A549 (cell line): Measurements from ENCODE around the gene ANKRD9. TPM values are rescaled to one million over a fixed set of nuclear protein-coding genes. Genes with fewer than 3 reads are reported as not detected.

Experiments used
- ATAC-seq, 2 experiments: fragments of 200-7000 bp in 1 of 2; fragments of >200 bp in 1 of 2; cut with Nextera tagmentation in 1 of 2; cut with Tn5 transposase in 1 of 2; 3 replicates each; pipeline versions ENCODE4 v1.8.0 to v1.9.1; 2018 to 2020; ENCODE audit warnings: mild to moderate bottlenecking in 1 of 2, moderate library complexity in 1 of 2
- CTCF ChIA-PET: fragments of 300-600 bp; sonication (Branson Sonifier 250); formaldehyde crosslinking; extraction: SDS; loops from one replicate; lab custom pipeline; 2021; ENCODE audit warnings: antibody characterized with exemption, inconsistent platforms; lab: Yijun Ruan, JAX
- POLR2A ChIA-PET: fragments of 350-600 bp; formaldehyde crosslinking; extraction: SDS; loops from one replicate; lab custom pipeline; 2021; ENCODE audit warnings: antibody characterized with exemption, inconsistent platforms; lab: Yijun Ruan, JAX
- DNase-seq, 2 experiments: peaks; one replicate each; pipeline versions ENCODE4 v3.0.0 to v3.0.0-alpha.2; 2011 to 2016; ENCODE audit warnings: low read depth in 1 of 2, low spot score in 1 of 2
- FAIRE-seq: peaks from 2 replicates; lab custom pipeline; 2011; peaks lifted over from hg19 to GRCh38; lab: Jason Lieb, UNC
- H3K27ac ChIP-seq, 2 experiments: fragments of >200 bp; sonication (Bioruptor Twin); formaldehyde crosslinking; 3 replicates each; pipeline ENCODE4 v1.5.1; 2016 to 2017
- H3K4me1 ChIP-seq: fragments of >200 bp; sonication (Bioruptor Twin); formaldehyde crosslinking; 3 replicates; pipeline ENCODE4 v1.6.1; 2016
- H3K4me2 ChIP-seq: fragments of >200 bp; sonication (Bioruptor Twin); formaldehyde crosslinking; 3 replicates; pipeline ENCODE4 v1.6.1; 2016
- H3K4me3 ChIP-seq: fragments of >200 bp; sonication (Bioruptor Twin); formaldehyde crosslinking; 3 replicates; pipeline ENCODE4 v1.5.1; 2016
- H3K9me3 ChIP-seq: fragments of >200 bp; sonication (Bioruptor Twin); formaldehyde crosslinking; 3 replicates; pipeline ENCODE4 v1.6.1; 2016
- BCL3 ChIP-seq: fragments of >200 bp; sonication (Bioruptor Twin); formaldehyde crosslinking; IDR thresholded peaks from 3 replicates; pipeline ENCODE4 v1.6.1; 2016
- CBX8 ChIP-seq: fragments of 200-600 bp; sonication (generic); IDR thresholded peaks from 2 replicates; pipeline ENCODE4 v1.6.1; 2016
- E2F6 ChIP-seq: IDR thresholded peaks from 2 replicates; pipeline ENCODE4 v1.6.1; 2012; ENCODE audit warnings: low read depth, borderline replicate concordance
- ESRRA ChIP-seq: fragments of 150-350 bp; IDR thresholded peaks from 2 replicates; pipeline ENCODE4 v1.6.1; 2014; ENCODE audit warnings: mild to moderate bottlenecking, low read length, borderline replicate concordance
- HEYL ChIP-seq: fragments of 250-450 bp; sonication (Bioruptor Pico); IDR thresholded peaks from 2 replicates; pipeline ENCODE4 v1.8.0; 2021; ENCODE audit warnings: mild to moderate bottlenecking, moderate library complexity
- HOXA7 ChIP-seq: fragments of 250-450 bp; sonication (Bioruptor Pico); IDR thresholded peaks from 2 replicates; pipeline ENCODE4 v1.5.0; 2020; ENCODE audit warnings: mild to moderate bottlenecking, moderate library complexity
- HOXB13 ChIP-seq: fragments of 250-450 bp; sonication (Bioruptor Pico); IDR thresholded peaks from 2 replicates; pipeline ENCODE4 v1.5.0; 2020; ENCODE audit warnings: low read depth, mild to moderate bottlenecking, moderate library complexity
- HOXB5 ChIP-seq: fragments of 250-450 bp; sonication (Bioruptor Pico); IDR thresholded peaks from 2 replicates; pipeline ENCODE4 v1.5.0; 2020; ENCODE audit warnings: mild to moderate bottlenecking, moderate library complexity
- JUN ChIP-seq, 2 experiments: fragments of >200 bp; sonication (Bioruptor Twin); formaldehyde crosslinking; IDR thresholded peaks; 2 replicates in 1 of 2; 3 replicates in 1 of 2; pipeline ENCODE4 v1.6.1; 2016 to 2017
- KDM1A ChIP-seq: fragments of 200-600 bp; sonication (generic); IDR thresholded peaks from 2 replicates; pipeline ENCODE4 v1.6.1; 2016; ENCODE audit warnings: low read depth, mild to moderate bottlenecking
- MAX ChIP-seq: IDR thresholded peaks from 2 replicates; pipeline ENCODE4 v1.6.1; 2012
- NPAS2 ChIP-seq: fragments of 250-450 bp; sonication (Bioruptor Pico); IDR thresholded peaks from 2 replicates; pipeline ENCODE4 v1.8.0; 2022; ENCODE audit warnings: mild to moderate bottlenecking, moderate library complexity, borderline replicate concordance
- NR3C1 ChIP-seq: fragments of >200 bp; sonication (Bioruptor Twin); formaldehyde crosslinking; IDR thresholded peaks from 3 replicates; pipeline ENCODE4 v1.6.1; 2017
- POLR2A ChIP-seq: IDR thresholded peaks from 2 replicates; pipeline ENCODE4 v1.6.1; 2012; ENCODE audit warnings: mild to moderate bottlenecking, low read length
- REST ChIP-seq: fragments of 200-600 bp; sonication (generic); IDR thresholded peaks from 2 replicates; pipeline ENCODE4 v1.6.1; 2016; ENCODE audit warnings: antibody characterized with exemption, mild to moderate bottlenecking, moderate library complexity
- SREBF2 ChIP-seq: fragments of 450-650 bp; IDR thresholded peaks from 2 replicates; pipeline ENCODE4 v1.6.1; 2014; ENCODE audit warnings: mild to moderate bottlenecking, moderate library complexity
- USF2 ChIP-seq: fragments of 450-650 bp; IDR thresholded peaks from 2 replicates; pipeline ENCODE4 v1.6.1; 2014; ENCODE audit warnings: antibody characterized with exemption
- WGBS: methylation state at CpG from one replicate; pipeline ENCODE4 v1.1.6; 2017; ENCODE audit errors: missing lambda C conversion rate; 5-methylcytosine and 5-hydroxymethylcytosine counted together
- polyA plus RNA-seq, 4 experiments: library from polyadenylated mRNA; depleted of rRNA in 3 of 4; stranded (reverse); fragments of >200 nt; fragmentation: RNase III in 1 of 4; extraction: RNeasy Plus Mini Kit Qiagen cat#74134 plus additional on column Dnase treatment in 1 of 4; gene quantifications; 2 replicates in 3 of 4; 3 replicates in 1 of 4; pipeline ENCODE4 v1.2.3, GENCODE V29; 2011 to 2017

Gene ANKRD9
- polyA plus RNA-seq, 2 of the 4 experiments (the other 2 are of a cell fraction), result 6.3 to 11.8 TPM

- Histone ChIP-seq H3K27ac (peak overlapping the region in 1 of 2 experiments; percentile 48; a peak in 2 of 6 replicates), H3K4me3 (no peak overlapping the region), H3K9me3 (no peaks in the 10 kb centered on the region), H3K4me2 (no peak overlapping the region), H3K4me1 (peaks cover 27% of the 10 kb centered on the region; the same call in 2 of the 3 replicates)
- 66% methylated on average over 17 of the region's 17 CpGs for WGBS
- no peak for FAIRE-seq
- no peak for ATAC-seq
- ChIA-PET CTCF (interaction anchor here (0.8 to 3.4 kb wide), 6 partner anchors 11 to 579 kb away, joined by 3 to 22 read pairs (median 6); no protein-coding TSS in a partner anchor), POLR2A (no interaction called here)
- no peak for TF ChIP-seq CBX8
- no peak for TF ChIP-seq MAX
- no peak for TF ChIP-seq HOXB13 (CRISPR knock-in tag)
- no peak for TF ChIP-seq SREBF2
- no peak for TF ChIP-seq REST
- no peak for TF ChIP-seq HOXA7 (CRISPR knock-in tag)
- no peak for TF ChIP-seq USF2
- no peak for TF ChIP-seq HOXB5
- TF ChIP-seq BCL3, result no peak
- no peak for TF ChIP-seq HEYL (CRISPR knock-in tag)
- TF ChIP-seq E2F6, result no peak
- no peak for DNase-seq
Observed at GRCh38 chr14:102539544-102540314, 30.2 kb upstream of the ANKRD9 start.

GRCh38 chr14:102538602-102539543, 29.3 kb upstream of the ANKRD9 start:
- WGBS, result 81% methylated on average over 23 of the region's 25 CpGs
- FAIRE-seq (no peak), ATAC-seq (0 out of 6 replicates have a peak, but pooled peaks of 1 of the 2 experiments have one; percentile 10), DNase-seq (no peak)
- Histone ChIP-seq H3K4me2 (no peak overlapping the region), H3K4me1 (peaks cover 18% of the 10 kb centered on the region; the same call in 2 of the 3 replicates), H3K4me3 (no peak overlapping the region), H3K27ac (peak overlapping the region in 1 of 2 experiments; percentile 18; a peak in 1 of 6 replicates), H3K9me3 (no peaks in the 10 kb centered on the region)
- POLR2A ChIA-PET, result interaction anchor here (0.6 kb wide), 1 partner anchor 10 kb away, joined by 3 read pairs; no protein-coding TSS in a partner anchor
- no peak for TF ChIP-seq NR3C1
- TF ChIP-seq HOXA7 (CRISPR knock-in tag), result no peak
- TF ChIP-seq KDM1A, result no peak
- no peak for TF ChIP-seq SREBF2
- TF ChIP-seq JUN (IDR thresholded peaks at IDR 0.05), result no peak
- no peak for TF ChIP-seq POLR2A
- no peak for TF ChIP-seq ESRRA
- no peak for TF ChIP-seq NPAS2 (CRISPR knock-in tag)
- CTCF ChIA-PET, result interaction anchor here (0.7 to 3.4 kb wide), 7 partner anchors 9 to 102 kb away, joined by 3 to 22 read pairs (median 3); no protein-coding TSS in a partner anchor
